OCI-LY7 (cell line): Measurements from ENCODE around the gene PPP6R3. TPM values are rescaled to one million over a fixed set of nuclear protein-coding genes. Genes with fewer than 3 reads are reported as not detected.

Experiments
- BruUV-seq: library from RNA; stranded (reverse); fragments of 400-500 nt; replicated peaks from 2 replicates; lab custom pipeline; 2021; lab: Mats Ljungman, UMichigan
- CTCF ChIA-PET: fragments of 300-600 bp; sonication (Branson Sonifier 250); formaldehyde crosslinking; loops from one replicate; lab custom pipeline; 2022; ENCODE audit warnings: antibody characterized with exemption; ENCODE audit not compliant: unreplicated experiment; lab: Charles Lee
- POLR2A ChIA-PET: fragments of 300-600 bp; sonication (Branson Sonifier 250); formaldehyde crosslinking; loops from one replicate; lab custom pipeline; 2022; ENCODE audit warnings: antibody characterized with exemption; lab: Charles Lee
- DNase-seq: peaks from one replicate; pipeline ENCODE4 v3.0.0-alpha.2; 2015; ENCODE audit warnings: low spot score
- H2AFZ ChIP-seq: fragments of 200-600 bp; sonication (generic), shearing (Covaris generic); 2 replicates; pipeline ENCODE4 v1.6.1; 2014; ENCODE audit warnings: mild to moderate bottlenecking, antibody characterized with exemption, low read length, moderate library complexity
- H3K27ac ChIP-seq: fragments of 200-600 bp; sonication (generic); 2 replicates; pipeline ENCODE4 v1.5.1; 2014; ENCODE audit warnings: mixed run types, low read depth, mild to moderate bottlenecking, moderate library complexity, low read length, inconsistent platforms; ENCODE audit not compliant: poor library complexity, severe bottlenecking
- H3K36me3 ChIP-seq: fragments of 200-600 bp; sonication (generic); 2 replicates; pipeline ENCODE4 v1.6.1; 2014; ENCODE audit warnings: mild to moderate bottlenecking, antibody characterized with exemption, low read length, moderate library complexity, mixed read lengths; ENCODE audit not compliant: insufficient read depth
- H3K4me1 ChIP-seq: fragments of 200-600 bp; sonication (generic); 2 replicates; pipeline ENCODE4 v1.5.1; 2014; ENCODE audit warnings: mild to moderate bottlenecking, low read length; ENCODE audit not compliant: insufficient read depth, poor library complexity, severe bottlenecking
- H3K4me2 ChIP-seq: fragments of 200-600 bp; sonication (generic); 2 replicates; pipeline ENCODE4 v1.6.1; 2014; ENCODE audit warnings: mild to moderate bottlenecking, low read length
- H3K4me3 ChIP-seq: fragments of 200-600 bp; sonication (generic); 2 replicates; pipeline ENCODE4 v1.5.1; 2014; ENCODE audit warnings: mild to moderate bottlenecking, low read depth, low read length; ENCODE audit not compliant: poor library complexity, severe bottlenecking
- H3K79me2 ChIP-seq: fragments of 200-600 bp; sonication (generic); 2 replicates; pipeline ENCODE4 v1.6.1; 2016; ENCODE audit warnings: low read depth, mild to moderate bottlenecking, low read length, moderate library complexity, mixed read lengths; ENCODE audit not compliant: insufficient read depth
- H3K9me2 ChIP-seq: fragments of 200-600 bp; sonication (generic); 2 replicates; pipeline ENCODE4 v1.6.1; 2016; ENCODE audit warnings: mild to moderate bottlenecking, low read length, mixed read lengths; ENCODE audit not compliant: insufficient read depth
- H3K9me3 ChIP-seq: fragments of 200-600 bp; sonication (generic); 2 replicates; pipeline ENCODE4 v1.6.1; 2014; ENCODE audit warnings: mild to moderate bottlenecking, mixed run types, low read length, mixed read lengths
- H4K20me1 ChIP-seq: fragments of 200-600 bp; sonication (generic); 2 replicates; pipeline ENCODE4 v1.6.1; 2014; ENCODE audit warnings: mild to moderate bottlenecking, antibody characterized with exemption, low read length, moderate library complexity, mixed read lengths; ENCODE audit not compliant: insufficient read depth
- EZH2phosphoT487 ChIP-seq: fragments of 200-600 bp; sonication (generic); IDR thresholded peaks from 2 replicates; pipeline ENCODE4 v1.6.1; 2018; ENCODE audit warnings: low read depth, borderline replicate concordance, mild to moderate bottlenecking, mixed run types, antibody characterized with exemption, low read length, moderate library complexity, mixed read lengths
- intact Hi-C: fragments of 100-400 bp; cut with micrococcal nuclease; formaldehyde crosslinking; loops from one replicate; pipeline ENCODE4 v1.10.0; 2022; ENCODE audit not compliant: unreplicated experiment
- total RNA-seq, 2 experiments: library from RNA; depleted of rRNA in 1 of 2; stranded (reverse); fragments of >200 nt in 1 of 2; shearing (Covaris generic) in 1 of 2; gene quantifications; 2 replicates each; pipeline ENCODE4 v1.2.3, GENCODE V29; 2014 to 2022
- TF ChIP-seq, protein P1 (sequence below): fragments of 200-600 bp; sonication (generic); conservative IDR thresholded peaks from 2 replicates; pipeline ENCODE4 v1.5.1; 2014; ENCODE audit warnings: mild to moderate bottlenecking, antibody characterized with exemption, low read length, moderate library complexity, mixed read lengths

PPP6R3 gene
- total RNA-seq, 2 experiments from 2014 or later: 122 to 151 TPM

DNA sequence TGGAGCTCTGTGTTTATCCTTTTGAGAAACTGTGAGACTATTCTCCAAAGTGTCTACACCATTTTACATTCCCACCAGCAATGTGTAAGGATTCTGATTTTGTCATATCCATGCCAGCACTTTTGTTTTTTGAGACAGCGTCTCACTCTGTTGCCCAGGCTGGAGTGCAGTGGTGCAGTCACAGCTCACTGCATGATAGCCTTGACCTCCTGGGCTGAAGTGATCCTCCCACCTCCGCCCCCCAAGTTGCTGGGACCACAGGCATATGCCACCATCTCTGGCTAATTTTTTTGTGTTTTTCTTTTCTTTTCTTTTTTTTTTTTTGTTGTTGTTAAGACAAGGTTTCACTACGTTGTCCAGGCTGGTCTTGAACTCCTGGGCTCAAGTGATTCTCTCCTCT lies 35.3 kb downstream of the PPP6R3 start:
- Histone ChIP-seq H2AFZ (no peak overlapping the region), H3K79me2 (peaks cover 99% of the 10 kb centered on the region), H3K9me3 (no peaks in the 10 kb centered on the region), H3K27ac (peak overlapping the region; percentile 9), H3K4me1 (peaks cover 54% of the 10 kb centered on the region), H3K36me3 (peaks cover 17% of the 10 kb centered on the region; the same call in 1 of the 2 replicates), H3K4me3 (no peak overlapping the region), H3K4me2 (peak overlapping the region; percentile 30; the same call in 1 of the 2 replicates), H4K20me1 (peaks cover 50% of the 10 kb centered on the region), H3K9me2 (no peaks in the 10 kb centered on the region)
- TF ChIP-seq, protein P1, sequence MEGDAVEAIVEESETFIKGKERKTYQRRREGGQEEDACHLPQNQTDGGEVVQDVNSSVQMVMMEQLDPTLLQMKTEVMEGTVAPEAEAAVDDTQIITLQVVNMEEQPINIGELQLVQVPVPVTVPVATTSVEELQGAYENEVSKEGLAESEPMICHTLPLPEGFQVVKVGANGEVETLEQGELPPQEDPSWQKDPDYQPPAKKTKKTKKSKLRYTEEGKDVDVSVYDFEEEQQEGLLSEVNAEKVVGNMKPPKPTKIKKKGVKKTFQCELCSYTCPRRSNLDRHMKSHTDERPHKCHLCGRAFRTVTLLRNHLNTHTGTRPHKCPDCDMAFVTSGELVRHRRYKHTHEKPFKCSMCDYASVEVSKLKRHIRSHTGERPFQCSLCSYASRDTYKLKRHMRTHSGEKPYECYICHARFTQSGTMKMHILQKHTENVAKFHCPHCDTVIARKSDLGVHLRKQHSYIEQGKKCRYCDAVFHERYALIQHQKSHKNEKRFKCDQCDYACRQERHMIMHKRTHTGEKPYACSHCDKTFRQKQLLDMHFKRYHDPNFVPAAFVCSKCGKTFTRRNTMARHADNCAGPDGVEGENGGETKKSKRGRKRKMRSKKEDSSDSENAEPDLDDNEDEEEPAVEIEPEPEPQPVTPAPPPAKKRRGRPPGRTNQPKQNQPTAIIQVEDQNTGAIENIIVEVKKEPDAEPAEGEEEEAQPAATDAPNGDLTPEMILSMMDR: no peak
- no peak for TF ChIP-seq EZH2phosphoT487
- no TSS peak for BruUV-seq
- CTCF ChIA-PET: no interaction called here
- DNase-seq: no peak
- intact Hi-C loops: loop anchor here (5.0 kb wide), 1 partner anchor 34 kb away; the partner anchor contains the start of gene PPP6R3
- POLR2A ChIA-PET: interaction anchor here (1.1 kb wide), 1 partner anchor 27 kb away, joined by 5 read pairs; no protein-coding TSS in a partner anchor

DNA sequence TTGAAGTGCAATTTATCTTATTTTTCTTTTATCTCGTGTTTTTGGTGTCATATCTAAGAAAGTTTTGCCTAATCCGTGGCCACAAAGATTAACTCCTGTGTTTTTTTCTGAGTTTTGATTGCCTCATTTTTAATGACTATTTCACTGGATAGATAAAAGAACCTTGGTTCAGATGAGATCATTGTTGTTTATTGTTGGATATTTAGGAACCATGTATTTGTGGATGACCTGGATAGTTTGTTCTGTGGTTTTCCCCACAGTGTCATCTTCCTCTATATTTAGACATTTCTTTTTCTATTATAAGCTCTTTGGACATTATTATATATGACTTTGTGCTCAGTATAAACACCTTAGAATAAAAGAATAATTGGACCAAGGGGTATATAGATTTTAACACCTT lies 37.2 kb downstream of the PPP6R3 start:
- Histone ChIP-seq H3K4me3 (no peak overlapping the region), H3K36me3 (peaks cover 3% of the 10 kb centered on the region; the same call in 1 of the 2 replicates), H3K27ac (no peak overlapping the region), H4K20me1 (peaks cover 37% of the 10 kb centered on the region), H3K4me2 (peak overlapping the region; percentile 60), H2AFZ (no peak overlapping the region), H3K4me1 (peaks cover 56% of the 10 kb centered on the region), H3K9me2 (no peaks in the 10 kb centered on the region), H3K9me3 (no peaks in the 10 kb centered on the region), H3K79me2 (peaks cover 99% of the 10 kb centered on the region)
- no peak for DNase-seq
- intact Hi-C loops: loop anchor here (5.0 kb wide), 1 partner anchor 35 kb away; the partner anchor contains the start of gene PPP6R3
- no TSS peak for BruUV-seq
- TF ChIP-seq EZH2phosphoT487: no peak
- TF ChIP-seq, protein P1: no peak
- ChIA-PET CTCF (no interaction called here), POLR2A (interaction anchor here (1.6 kb wide), 1 partner anchor 28 kb away, joined by 6 read pairs; no protein-coding TSS in a partner anchor)

DNA sequence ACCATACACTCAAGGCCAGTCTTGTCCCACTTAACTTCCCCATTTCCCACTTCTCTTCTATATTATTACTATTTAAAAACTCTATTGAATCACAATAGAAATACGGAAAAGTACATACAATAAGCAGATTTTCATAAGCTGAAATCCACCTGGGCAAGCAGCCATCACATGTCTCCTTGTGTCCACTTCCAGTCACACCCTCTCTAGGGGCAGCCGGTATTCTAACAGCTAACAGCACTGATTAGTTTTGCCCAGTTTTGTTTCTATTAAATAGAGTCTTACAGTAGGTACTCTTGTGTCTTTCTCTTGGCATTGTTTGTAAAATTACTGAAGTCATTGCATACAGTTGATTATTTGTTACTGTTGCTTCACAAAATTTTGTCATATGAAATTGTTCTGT lies 37.8 kb downstream of the PPP6R3 start:
- POLR2A ChIA-PET: interaction anchor here (1.6 kb wide), 1 partner anchor 29 kb away, joined by 6 read pairs; no protein-coding TSS in a partner anchor
- Histone ChIP-seq H3K4me1 (peaks cover 56% of the 10 kb centered on the region), H4K20me1 (peaks cover 33% of the 10 kb centered on the region), H3K4me2 (peak overlapping the region; percentile 60), H3K9me3 (no peaks in the 10 kb centered on the region), H3K9me2 (no peaks in the 10 kb centered on the region), H3K27ac (no peak overlapping the region), H3K36me3 (no peaks in the 10 kb centered on the region), H3K4me3 (no peak overlapping the region), H3K79me2 (peaks cover 99% of the 10 kb centered on the region), H2AFZ (no peak overlapping the region)
- intact Hi-C loops: loop anchor here (5.0 kb wide), 1 partner anchor 36 kb away; the partner anchor contains the start of gene PPP6R3
- CTCF ChIA-PET: no interaction called here
- no TSS peak for BruUV-seq
- no peak for DNase-seq
- no peak for TF ChIP-seq EZH2phosphoT487
- TF ChIP-seq, protein P1: no peak
